HEK293 (cell line): ENCODE results near the gene DDIT3.

Source experiments
- ZFP41 ChIP-seq: fragments of 450-650 bp; formaldehyde crosslinking; IDR thresholded peaks from 2 replicates; pipeline ENCODE4 v1.5.1; 2016; ENCODE audit warnings: missing biosample characterization, missing genetic modification characterization, borderline replicate concordance
- ZFP69B ChIP-seq: fragments of 450-650 bp; formaldehyde crosslinking; IDR thresholded peaks from 2 replicates; pipeline ENCODE4 v1.5.1; 2016; ENCODE audit warnings: missing biosample characterization, missing genetic modification characterization
- ZNF16 ChIP-seq: fragments of 450-650 bp; formaldehyde crosslinking; IDR thresholded peaks from 2 replicates; pipeline ENCODE4 v1.5.1; 2016; ENCODE audit warnings: low read depth, missing biosample characterization, missing genetic modification characterization
- ZNF391 ChIP-seq: fragments of 450-650 bp; formaldehyde crosslinking; IDR thresholded peaks from 2 replicates; pipeline ENCODE4 v1.5.1; 2016; ENCODE audit warnings: low read depth, missing biosample characterization, missing genetic modification characterization, borderline replicate concordance
- ZNF660 ChIP-seq: fragments of 450-650 bp; IDR thresholded peaks from 2 replicates; pipeline ENCODE4 v1.5.1; 2018; ENCODE audit warnings: missing biosample characterization, mild to moderate bottlenecking, missing genetic modification characterization
- TF ChIP-seq, protein P1 (sequence below): fragments of 450-650 bp; formaldehyde crosslinking; IDR thresholded peaks from 2 replicates; pipeline ENCODE4 v1.5.1; 2016; ENCODE audit warnings: missing biosample characterization, missing genetic modification characterization

DNA sequence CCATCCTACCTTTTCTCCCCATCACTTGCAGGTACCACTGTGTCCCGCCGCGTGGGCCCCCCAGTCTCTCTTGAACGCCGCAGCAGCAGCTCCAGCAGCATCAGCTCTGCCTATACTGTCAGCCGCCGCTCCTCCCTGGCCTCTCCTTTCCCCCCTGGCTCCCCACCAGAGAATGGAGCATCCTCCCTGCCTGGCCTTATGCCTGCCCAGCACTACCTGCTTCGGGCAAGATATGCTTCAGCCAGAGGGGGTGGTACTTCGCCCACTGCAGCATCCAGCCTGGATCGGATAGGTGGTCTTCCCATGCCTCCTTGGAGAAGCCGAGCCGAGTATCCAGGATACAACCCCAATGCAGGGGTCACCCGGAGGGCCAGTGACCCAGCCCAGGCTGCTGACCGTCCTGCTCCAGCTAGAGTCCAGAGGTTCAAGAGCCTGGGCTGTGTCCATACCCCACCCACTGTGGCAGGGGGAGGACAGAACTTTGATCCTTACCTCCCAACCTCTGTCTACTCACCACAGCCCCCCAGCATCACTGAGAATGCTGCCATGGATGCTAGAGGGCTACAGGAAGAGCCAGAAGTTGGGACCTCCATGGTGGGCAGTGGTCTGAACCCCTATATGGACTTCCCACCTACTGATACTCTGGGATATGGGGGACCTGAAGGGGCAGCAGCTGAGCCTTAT is 49.9 kb downstream of the DDIT3 start:
- TF ChIP-seq ZNF391, result no peak
- TF ChIP-seq ZNF16 (tag by site-specific recombination), result no peak
- TF ChIP-seq, protein P1, sequence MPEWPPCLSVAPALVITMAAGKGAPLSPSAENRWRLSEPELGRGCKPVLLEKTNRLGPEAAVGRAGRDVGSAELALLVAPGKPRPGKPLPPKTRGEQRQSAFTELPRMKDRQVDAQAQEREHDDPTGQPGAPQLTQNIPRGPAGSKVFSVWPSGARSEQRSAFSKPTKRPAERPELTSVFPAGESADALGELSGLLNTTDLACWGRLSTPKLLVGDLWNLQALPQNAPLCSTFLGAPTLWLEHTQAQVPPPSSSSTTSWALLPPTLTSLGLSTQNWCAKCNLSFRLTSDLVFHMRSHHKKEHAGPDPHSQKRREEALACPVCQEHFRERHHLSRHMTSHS, result no peak
- no peak for TF ChIP-seq ZFP69B (tag by site-specific recombination)
- no peak for TF ChIP-seq ZFP41 (tag by site-specific recombination)
- TF ChIP-seq ZNF660, result no peak
